ENCODE results near the gene SPSB4.
A peak's percentile ranks its signal among the peaks of the same experiment; 100 is the strongest.
"Not testable (repeated sequence)": the region's sequence is repeated elsewhere in the genome, so short reads cannot be mapped to it uniquely, and the experiment has no call there.

The SPSB4 gene

DNA sequence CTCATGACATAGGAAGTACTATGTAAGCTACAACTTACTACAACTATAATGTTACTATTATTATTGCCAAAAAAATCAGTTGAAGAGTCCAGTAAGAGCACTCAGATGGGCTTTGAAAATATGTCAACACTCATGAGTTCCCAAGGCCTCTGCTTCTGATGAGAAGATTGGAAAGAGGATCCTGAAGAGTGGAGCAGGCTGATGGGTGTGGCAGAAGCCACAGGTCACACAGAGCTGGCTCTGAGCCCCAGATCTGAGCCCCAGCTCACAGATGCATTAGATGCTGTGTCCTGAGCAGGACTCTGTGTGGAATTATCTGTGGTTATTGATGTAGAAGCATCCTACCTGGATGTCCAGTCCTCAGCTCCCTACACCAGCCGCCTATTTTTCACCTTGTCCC lies 65.6 kb downstream of the SPSB4 start:
- no peak for DNase-seq (ENCODE audit: low spot score)

DNA sequence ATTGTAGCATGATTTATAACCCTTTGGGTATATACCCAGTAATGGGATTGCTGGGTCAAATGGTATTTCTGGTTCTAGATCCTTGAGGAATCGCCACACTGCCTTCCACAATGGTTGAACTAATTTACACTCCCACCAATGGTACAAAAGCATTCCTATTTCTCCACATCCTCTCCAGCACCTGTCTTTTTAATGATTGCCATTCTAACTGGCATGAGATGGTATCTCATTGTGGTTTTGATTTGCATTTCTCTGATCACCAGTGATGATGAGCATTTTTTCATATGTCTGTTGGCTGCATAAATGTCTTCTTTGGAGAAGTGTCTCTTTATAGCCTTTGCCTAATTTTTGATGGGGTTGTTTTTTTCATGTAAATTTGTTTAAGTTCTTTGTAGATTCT lies 66.8 kb downstream of the SPSB4 start:
- not testable (repeated sequence) for DNase-seq (ENCODE audit: low spot score)

DNA sequence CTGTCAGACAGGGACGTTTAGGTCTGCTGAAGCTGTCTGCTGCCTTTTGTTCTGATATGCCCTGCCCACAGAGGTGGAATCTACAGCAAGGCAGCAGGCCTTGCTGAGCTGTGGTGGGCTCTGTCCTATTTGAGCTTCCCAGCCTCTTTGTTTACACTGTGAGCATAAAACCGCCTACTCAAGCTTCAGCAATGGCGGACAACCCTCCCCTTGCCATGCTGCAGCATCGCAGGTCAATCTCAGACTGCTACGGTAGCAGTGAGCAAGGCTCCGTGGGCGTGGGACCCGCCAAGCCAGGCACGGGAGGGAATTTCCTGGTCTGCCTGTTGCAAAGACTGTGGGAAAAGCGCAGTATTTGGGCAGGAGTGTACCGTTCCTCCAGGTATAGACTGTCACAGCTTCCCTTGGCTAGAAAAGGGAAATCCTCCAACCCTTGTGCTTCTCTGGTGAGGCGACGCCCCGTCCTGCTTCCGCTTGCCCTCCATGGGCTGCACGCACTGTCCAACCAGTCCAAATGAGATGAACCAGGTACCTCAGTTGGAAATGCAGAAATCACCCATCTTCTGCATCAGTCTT lies 71.4 kb downstream of the SPSB4 start:
- no peak for DNase-seq (ENCODE audit: low spot score)

DNA sequence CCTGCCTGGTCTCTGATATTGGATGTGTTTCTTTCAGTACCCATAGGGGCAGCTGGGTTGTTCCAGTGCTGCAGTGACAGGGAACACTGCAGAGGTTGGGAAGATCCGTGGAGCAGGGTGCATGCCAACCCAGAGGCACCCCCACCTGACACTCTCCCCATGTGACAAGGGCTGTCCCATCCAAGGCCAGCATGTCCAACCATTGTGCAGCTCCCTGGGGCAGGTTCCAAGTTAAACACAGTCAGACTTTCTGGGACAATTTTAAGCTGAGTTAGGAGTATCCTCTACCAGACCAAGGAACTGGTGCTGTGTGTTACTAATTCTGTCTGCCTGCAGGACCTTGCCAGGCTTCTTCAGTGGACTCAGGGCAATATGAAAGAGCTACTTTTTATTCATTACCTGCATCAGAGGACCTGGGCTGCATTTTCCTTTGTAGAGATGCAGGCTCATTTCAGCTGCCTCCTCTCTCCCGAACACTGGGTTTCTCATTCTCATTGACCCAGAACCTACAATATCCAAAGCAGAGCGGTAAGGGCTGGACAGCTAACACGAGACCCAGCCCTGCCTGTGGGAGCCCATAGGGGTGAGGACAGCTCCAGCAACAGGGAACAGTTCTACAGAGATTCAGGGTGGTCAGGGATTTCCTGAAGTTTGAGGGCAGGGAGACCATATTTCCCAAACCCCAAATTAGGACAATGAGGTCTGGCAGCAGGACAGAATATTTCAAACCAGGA lies 72.7 kb downstream of the SPSB4 start:
- no peak for DNase-seq (ENCODE audit: low spot score)

DNA sequence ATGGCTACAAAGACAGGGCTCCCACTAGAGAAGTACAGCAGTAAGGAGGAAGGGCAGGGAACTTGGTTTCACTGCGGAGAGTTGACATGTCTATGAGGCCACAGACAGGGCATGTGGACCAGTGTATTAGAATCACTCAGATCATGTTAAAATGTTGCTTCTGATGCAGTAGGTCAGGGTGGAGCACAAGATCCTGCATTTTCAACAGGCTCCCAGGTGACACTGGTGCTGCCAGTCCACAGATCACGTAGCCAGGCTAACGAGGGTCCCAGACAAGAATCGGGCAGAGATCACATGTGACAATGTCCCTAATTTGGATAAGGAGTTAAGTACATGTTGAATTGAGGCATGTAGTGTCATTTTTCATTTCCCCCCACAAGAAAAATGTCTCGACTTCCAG lies 73.6 kb downstream of the SPSB4 start:
- no peak for DNase-seq (ENCODE audit: low spot score)

DNA sequence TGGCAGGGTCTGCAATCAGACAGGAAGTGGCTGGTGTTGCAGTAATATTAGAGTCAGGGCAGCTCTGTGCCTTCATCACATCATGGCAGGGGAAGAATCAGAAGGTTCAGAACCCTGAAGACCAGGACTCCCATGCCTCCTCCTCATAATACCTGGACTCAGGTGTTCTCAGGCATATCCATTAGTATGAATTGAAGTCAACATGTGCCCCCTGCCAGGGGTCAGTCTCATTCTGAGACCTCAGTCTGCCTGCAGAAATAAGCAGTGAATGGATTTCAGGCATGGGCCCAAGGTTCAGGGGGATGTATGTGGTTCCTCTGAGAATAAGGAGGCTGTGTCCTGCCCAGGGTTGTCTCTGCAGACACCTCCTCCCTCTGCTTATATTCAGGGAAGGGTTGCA lies 74.2 kb downstream of the SPSB4 start:
- no peak for DNase-seq (ENCODE audit: low spot score)

DNA sequence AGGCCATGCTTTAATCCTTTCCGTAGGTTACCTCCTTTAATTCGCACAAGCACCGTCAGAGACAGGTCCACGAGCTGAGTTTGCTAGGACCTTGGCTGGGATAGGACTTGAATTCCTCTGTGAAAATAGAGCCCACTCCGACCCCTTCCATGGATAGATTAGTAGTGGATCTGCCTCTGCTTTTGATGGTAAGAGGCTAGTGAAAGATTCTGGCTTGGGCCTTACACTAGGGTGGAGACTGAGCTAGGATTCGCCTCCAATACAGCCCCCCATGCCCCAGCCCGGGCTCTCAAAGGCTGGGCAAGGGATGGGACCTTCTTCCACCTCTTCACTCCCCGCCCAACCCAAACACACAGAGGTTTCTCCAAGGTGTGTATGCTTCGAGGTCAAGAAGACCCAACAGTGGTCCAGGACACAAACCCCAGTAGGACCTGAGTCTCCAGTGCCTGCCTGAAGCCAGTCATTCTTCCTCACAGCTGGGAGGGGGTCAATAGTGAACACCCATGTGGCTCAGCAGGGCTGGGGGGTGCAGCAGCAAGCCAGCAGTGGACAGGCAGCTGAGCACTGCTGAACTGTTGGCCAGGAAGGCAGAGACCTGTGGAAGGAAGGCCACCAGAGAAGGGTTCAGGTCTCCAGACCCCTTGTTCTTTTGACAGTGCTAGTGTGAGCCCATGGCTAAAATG lies 75.7 kb downstream of the SPSB4 start:
- no peak for DNase-seq (ENCODE audit: low spot score)

DNA sequence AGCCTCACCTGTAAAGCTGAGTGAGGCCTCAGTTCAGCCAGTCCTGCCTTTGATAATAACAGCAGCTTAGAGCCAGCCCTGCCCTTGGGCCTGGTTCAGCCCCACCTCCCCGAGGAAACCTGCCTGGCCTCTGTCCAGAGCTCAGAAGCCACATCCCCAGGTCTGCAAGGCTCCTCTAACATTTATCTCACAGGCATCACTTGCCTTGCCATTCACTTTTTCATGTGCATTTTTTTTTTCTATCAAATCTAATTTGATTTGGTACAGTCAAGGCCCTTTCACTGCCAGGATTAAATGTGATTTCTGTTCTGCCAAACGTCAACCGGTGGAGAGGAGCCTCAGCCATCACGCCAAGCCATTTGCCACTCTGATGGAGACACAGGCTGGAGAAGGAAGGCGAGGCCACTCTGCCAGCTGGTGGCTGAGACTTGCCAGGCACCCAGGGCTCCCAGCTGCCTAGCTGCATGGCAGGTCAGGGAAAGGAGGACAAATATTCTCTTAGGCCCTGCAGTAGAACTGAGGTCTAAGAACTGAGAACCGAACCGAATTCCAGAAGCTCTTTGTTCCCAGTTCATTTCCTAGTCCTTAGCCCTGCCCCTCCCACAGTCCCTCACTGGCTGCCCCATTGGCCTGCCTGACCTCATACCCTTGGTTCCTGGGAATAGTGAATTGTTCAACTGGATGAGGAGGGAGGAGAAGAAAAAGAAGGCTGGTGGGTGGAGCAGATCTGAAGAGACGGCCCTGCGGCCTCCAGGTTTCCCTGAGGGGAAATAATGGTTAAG lies 76.4 kb downstream of the SPSB4 start:
- peak; percentile 96 for DNase-seq (ENCODE audit: low spot score)

DNA sequence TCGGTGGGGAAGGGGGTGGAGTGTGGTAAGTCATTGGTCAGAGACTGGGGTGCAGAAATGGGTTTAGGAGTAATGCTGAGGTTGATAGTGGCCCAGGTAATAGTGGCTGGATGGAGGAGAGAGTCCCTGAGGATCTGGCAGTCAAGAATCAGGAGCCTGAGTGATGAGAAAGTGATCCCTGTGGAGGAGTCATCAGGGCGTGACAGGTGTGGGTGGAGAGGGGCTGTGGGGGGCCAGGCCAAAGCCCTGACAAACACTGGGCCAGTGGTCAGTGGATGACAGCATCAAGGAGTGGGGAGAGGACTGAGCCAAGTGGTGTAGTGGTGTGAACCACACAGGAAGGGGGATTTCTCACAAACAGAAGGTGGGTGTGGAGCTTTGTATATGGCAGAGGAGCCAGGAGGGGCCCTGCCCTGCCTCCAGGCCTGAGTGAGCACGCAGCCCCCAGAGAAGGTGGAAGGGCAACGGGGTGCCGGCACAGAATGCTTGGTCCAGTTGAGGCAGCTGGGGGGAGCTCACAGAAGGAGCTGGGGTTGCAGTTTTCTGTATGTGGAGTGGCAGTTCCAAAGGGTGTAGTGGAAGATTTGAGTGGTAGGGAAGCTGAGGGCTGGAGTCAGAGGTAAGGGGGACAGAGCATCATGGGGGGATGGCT lies 77.1 kb downstream of the SPSB4 start:
- no peak for DNase-seq (ENCODE audit: low spot score)

DNA sequence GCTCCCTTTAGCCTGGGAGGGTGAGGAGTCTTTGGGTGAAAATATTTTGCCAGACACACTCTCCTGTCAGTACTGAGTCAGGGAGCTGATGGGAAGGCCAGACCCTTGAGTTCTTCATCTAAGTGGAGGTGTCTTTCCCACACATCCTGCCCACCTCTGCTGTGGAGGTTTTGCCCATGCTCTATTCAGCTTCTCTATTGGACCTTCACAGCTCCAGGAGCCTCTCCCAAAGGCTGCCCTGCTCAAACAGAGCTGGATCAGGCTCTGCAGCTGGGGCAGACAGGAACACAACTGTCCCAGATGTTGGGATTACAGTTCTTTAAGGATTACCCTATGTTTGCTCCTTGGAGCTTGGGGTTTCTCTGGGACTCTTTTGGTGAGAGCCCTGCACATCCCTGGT lies 77.9 kb downstream of the SPSB4 start:
- DNase-seq (ENCODE audit: low spot score) = no peak

DNA sequence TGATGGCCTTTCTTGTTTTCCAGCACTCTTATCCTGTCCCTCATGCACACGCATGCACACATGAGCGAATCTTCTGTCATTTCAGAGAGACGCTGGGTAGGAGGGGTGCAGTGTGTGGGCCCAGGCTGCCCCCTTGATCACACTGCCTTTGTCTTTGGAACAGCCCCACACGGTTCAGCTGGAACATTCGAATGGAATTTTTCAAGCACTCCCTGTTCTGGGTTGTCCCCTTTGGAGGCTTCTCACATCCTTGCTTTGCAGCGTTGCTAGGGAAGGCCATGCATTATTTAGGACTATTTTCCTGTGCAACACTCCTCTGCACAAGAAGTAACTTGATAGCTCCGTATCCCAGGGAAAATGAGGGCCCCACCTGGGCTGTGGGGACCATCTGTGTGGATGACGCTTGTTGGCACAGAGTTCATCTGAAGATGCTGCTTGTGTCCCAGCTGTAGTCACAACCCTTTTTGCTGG lies 78.4 kb downstream of the SPSB4 start:
- no peak for DNase-seq (ENCODE audit: low spot score)

DNA sequence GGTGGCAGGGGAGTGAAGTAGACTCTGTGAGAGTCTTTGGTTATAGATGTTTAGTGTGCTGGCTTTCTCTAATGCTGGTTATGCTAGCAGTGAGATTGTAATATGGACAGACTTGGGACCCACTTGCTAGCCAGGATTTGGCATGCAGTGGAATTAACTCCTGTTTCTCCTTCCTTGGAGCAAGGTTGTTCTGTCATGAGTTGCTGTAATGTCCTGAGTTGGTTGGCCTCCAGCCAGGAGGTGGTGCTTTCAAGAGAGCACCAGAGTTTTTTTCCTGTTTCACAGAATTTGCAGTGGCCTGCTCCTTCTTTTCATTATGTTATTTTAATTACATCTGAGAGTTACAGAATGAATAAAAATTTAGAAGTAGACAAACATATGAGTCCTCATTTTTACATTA lies 92.4 kb downstream of the SPSB4 start:
- no peak for DNase-seq (ENCODE audit: low spot score)

DNA sequence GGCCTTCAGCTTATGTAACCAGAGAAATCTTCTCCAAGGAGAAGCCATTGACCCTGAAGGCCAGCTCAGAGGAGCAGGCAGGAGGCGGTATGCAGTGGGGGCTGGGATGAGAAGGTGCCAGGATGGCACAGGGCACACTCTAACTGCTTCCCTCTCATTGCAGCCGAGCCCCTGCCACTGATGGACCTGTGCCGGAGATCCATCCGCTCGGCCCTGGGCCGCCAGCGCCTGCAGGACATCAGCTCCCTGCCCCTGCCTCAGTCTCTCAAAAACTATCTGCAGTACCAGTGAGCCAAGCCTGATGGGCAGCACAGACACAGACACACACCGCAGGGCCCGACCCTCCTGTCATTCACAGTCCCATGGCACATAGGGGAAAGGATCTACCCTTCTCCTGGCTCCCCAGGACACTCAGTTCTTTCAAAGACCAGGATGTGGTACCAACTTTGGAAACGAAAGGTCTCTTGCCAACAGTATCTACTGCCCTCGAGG lies 95.9 kb downstream of the SPSB4 start:
- no peak for DNase-seq (ENCODE audit: low spot score)

DNA sequence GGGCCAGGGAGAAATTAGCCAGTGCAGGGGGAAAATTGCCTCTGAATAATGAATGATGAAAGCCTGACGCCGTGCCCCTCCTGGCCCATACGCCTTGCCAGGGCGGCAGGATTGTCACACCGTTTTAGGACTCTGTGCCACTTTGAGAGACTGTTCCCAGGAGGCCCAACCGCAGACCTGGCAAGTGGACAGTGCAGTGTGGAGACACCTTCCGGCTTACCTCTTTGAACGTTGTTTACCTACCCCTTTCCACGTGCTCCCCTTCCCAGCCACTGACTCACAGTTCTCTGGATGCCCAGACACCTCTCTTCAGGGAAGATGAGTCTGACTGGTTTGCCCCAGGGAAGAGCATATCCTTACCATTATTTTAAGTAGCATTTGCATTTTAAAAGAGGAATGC lies 96.5 kb downstream of the SPSB4 start:
- DNase-seq (ENCODE audit: low spot score) = no peak

DNA sequence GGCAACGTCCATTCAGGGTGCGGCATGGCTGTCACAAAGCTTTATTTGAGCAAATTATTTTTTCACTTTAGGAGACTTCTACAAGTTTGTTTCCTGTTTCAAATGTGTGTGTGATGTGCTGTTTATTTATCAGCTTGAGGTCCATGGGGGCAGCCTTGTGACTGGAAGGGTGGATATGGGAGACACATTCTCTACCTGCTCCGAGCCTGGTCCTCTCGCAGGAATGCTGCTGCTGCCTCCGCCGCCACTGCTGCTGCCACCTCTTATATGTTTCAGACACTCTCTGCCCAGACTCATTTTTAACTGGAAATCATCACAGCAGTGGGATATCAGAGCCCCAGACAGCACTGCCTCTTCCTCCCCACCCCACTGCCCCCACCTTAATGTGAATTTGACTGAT lies 97.0 kb downstream of the SPSB4 start:
- no peak for DNase-seq (ENCODE audit: low spot score)

DNA sequence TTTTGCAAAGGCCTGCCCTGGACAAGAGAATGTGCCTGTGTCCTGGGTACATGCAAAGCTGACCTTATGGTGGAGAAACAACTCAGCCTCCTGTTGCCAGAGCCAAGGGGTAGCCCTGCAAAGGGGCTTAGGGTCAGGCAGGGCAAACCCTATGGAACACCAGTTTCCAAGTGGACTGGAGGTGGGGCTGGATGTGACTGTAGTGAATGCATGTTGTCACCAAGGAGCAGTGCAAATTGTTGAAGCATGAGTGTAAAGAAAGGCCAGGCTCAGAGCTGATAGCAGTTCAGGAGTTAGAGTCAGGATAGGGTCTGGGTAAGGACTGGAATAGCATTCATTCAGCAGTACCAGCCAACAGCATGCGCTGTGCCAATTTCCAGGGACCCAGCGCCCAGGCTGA lies 97.6 kb downstream of the SPSB4 start:
- DNase-seq (ENCODE audit: low spot score) = no peak

DNA sequence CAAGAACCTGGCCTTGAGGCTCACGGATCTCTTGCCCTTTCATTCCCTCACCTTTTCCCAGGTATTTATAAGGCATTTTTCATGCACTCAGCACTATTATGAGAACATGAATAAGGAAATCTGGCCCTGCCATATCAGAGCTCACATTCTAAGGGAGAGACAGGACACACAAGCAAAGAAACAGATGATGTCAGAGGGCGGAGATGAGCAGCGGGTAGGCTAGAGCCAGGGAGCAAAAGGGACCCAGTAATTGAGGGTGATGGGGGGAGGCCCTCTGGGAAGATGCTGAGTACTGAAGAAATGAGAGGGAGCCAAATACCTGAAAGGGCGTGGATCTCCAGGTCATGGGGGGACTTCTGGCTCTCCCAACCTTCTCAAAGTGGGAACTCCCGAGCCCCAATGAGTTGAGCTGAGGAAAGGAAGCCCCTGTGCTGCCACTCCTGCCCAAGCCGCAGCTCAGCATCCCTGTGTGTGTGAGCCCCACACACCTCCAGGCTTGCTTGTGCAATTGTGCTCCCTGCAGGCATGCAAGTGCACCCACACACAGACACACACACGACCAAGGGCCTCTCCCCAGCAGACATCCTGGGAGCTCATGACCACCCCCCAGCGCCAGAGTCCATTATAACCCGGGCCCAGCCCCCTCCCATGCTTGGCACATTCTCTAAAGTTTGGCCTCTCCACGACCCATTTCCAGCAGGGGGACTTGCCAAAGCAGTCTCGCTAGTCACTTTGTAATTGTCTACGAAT lies 99.1 kb downstream of the SPSB4 start:
- no peak for DNase-seq (ENCODE audit: low spot score)

DNA sequence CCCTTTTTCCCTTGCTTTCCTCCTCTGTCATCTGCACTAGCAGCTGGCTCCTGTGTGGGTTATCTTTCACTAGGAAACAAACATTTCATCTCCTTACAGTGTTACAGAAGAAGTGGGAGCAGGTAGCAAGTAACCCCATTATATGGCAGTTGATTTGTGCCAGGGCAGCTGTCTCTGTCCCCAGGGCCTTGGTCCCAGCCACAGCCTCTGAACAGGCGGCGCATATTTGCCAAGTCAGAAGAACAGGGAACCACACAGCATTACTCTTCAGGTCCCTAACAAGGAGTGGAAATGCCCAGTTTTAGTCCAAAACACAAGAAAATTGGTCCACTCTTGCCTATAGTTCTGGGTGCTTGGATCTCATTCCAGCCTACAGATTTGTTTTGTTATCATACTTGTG lies 99.8 kb downstream of the SPSB4 start:
- no peak for DNase-seq (ENCODE audit: low spot score)

DNA sequence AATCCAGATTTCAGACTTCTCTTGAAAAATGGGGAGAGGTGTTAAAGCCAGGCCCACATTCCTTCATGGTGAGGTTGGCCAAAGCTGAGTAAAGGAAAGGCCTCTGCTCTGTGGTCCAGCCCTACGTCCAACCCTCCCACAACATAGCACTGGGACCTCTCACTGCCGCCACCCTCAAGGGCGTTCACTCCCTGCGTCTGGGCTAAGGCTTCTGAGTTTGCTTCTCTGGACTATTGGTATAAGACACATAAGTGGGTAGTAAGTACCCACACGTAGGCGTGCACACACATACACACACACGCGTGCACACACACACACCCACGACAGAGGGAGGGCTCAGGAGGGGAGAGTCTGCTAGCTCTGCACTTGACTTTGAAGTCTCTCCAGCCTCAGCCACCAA lies 100.3 kb downstream of the SPSB4 start:
- DNase-seq (ENCODE audit: low spot score) = no peak

DNA sequence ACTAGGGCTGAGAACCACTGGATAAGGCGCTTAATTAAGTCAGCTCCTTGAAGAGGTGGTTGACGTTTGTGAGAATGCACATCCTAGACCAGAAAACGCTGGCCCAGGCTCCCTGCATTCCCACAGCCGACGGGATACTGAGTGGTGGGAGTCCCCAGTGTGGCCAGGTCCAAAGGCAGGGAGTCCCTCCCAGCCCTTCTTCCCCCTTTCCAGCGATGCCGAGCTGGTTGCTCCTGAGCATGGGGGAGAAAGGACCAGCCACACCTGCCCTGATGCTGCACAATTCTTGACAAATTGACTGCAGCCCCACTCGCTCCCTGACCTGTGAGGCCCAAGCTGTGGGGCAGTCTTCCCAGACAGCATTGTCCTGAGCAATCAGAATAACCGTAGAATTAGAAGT lies 101.0 kb downstream of the SPSB4 start:
- DNase-seq (ENCODE audit: low spot score) = no peak
